Stimulated activated CD4-positive, alpha-beta T cell treated with anti-CD3 and anti-CD28 coated beads, Interleukin-4, amount 100 ng/mL, for 24 hours (primary cell): ENCODE data around the gene PBX3.

Experiments used
- DNase-seq: peaks from one replicate; pipeline ENCODE4 v3.0.0-alpha.2; 2020

Gene PBX3

GRCh38 chr9:125953314-125954019 is 206.3 kb downstream of the PBX3 start:
- DNase-seq = no peak

GRCh38 chr9:125956102-125956501 is 208.9 kb downstream of the PBX3 start:
- DNase-seq = no peak

- DNase-seq = no peak
Measured at GRCh38 chr9:125959315-125959714, 212.1 kb downstream of the PBX3 start.

- no peak for DNase-seq
Measured at GRCh38 chr9:125959951-125960619, 212.9 kb downstream of the PBX3 start.

- DNase-seq = no peak
Measured at GRCh38 chr9:125960626-125961025, 213.5 kb downstream of the PBX3 start.

- DNase-seq = no peak
Measured at GRCh38 chr9:125961072-125961471, 213.9 kb downstream of the PBX3 start.

GRCh38 chr9:125963932-125964331 is 216.8 kb downstream of the PBX3 start:
- DNase-seq = no peak

- DNase-seq = no peak
Measured at GRCh38 chr9:125964702-125965225, 217.6 kb downstream of the PBX3 start.

GRCh38 chr9:125965477-125965876 is 218.3 kb downstream of the PBX3 start:
- no peak for DNase-seq

- DNase-seq = no peak
Measured at GRCh38 chr9:125966466-125966865, 219.3 kb downstream of the PBX3 start.

GRCh38 chr9:125966959-125967711 is 220.0 kb downstream of the PBX3 start:
- no peak for DNase-seq

GRCh38 chr9:125968714-125969374 is 221.7 kb downstream of the PBX3 start:
- DNase-seq = no peak

- no peak for DNase-seq
Measured at GRCh38 chr9:125969462-125969861, 222.3 kb downstream of the PBX3 start.

- no peak for DNase-seq
Measured at GRCh38 chr9:125969868-125970267, 222.7 kb downstream of the PBX3 start.

GRCh38 chr9:125970340-125970739 is 223.2 kb downstream of the PBX3 start:
- no peak for DNase-seq

GRCh38 chr9:125971050-125971449 is 223.9 kb downstream of the PBX3 start:
- no peak for DNase-seq

GRCh38 chr9:125972012-125972729 is 225.0 kb downstream of the PBX3 start:
- DNase-seq = no peak

GRCh38 chr9:125973547-125973946 is 226.4 kb downstream of the PBX3 start:
- DNase-seq = no peak

- DNase-seq = no peak
Measured at GRCh38 chr9:125974705-125975104, 227.5 kb downstream of the PBX3 start.

- no peak for DNase-seq
Measured at GRCh38 chr9:125977223-125977622, 230.1 kb downstream of the PBX3 start.

- no peak for DNase-seq
Measured at GRCh38 chr9:125979383-125979782, 232.2 kb downstream of the PBX3 start.

GRCh38 chr9:125982798-125983406 is 235.7 kb downstream of the PBX3 start:
- DNase-seq = no peak
